CD1c-positive myeloid dendritic cell (primary cell): ENCODE results near the gene RYR1.
"Not testable (repeated sequence)": the region's sequence is repeated elsewhere in the genome, so short reads cannot be mapped to it uniquely, and the experiment has no call there.

Experiments
- DNase-seq: peaks from one replicate; pipeline ENCODE4 v3.0.0-alpha.2; 2016; ENCODE audit errors: extremely low spot score

RYR1 gene

GRCh38 chr19:38400361-38400760, 33.1 kb upstream of the RYR1 start:
- no peak for DNase-seq

GRCh38 chr19:38401148-38401547, 32.3 kb upstream of the RYR1 start:
- DNase-seq, result no peak

- no peak for DNase-seq
These were observed 30.9 kb upstream of the RYR1 start for GRCh38 chr19:38402623-38402966.

- peak; percentile 99 for DNase-seq
These were observed 30.4 kb upstream of the RYR1 start, which contains the start of gene FAM98C for GRCh38 chr19:38402967-38403674. TSS of gene FAM98C (plus strand) at chr19:38403093. CDS start at chr19:38403154, 61 bp downstream.

GRCh38 chr19:38404858-38405257, 28.6 kb upstream of the RYR1 start:
- no peak for DNase-seq

GRCh38 chr19:38405276-38405675, 28.2 kb upstream of the RYR1 start:
- DNase-seq, result no peak

GRCh38 chr19:38409631-38410133, 23.8 kb upstream of the RYR1 start:
- no peak for DNase-seq

GRCh38 chr19:38410407-38410806, 23.1 kb upstream of the RYR1 start:
- DNase-seq, result not testable (repeated sequence)

GRCh38 chr19:38411041-38411712, 22.3 kb upstream of the RYR1 start:
- no peak for DNase-seq

GRCh38 chr19:38411898-38412297, 21.6 kb upstream of the RYR1 start:
- DNase-seq, result not testable (repeated sequence)

GRCh38 chr19:38412491-38412890, 21.0 kb upstream of the RYR1 start:
- DNase-seq, result no peak

GRCh38 chr19:38412961-38413360, 20.5 kb upstream of the RYR1 start:
- DNase-seq, result no peak

GRCh38 chr19:38413416-38413815, 20.1 kb upstream of the RYR1 start:
- no peak for DNase-seq

GRCh38 chr19:38417146-38417543, 16.3 kb upstream of the RYR1 start:
- DNase-seq, result no peak

- DNase-seq, result peak; percentile 94
These were observed 15.7 kb upstream of the RYR1 start for GRCh38 chr19:38417544-38418506.

- DNase-seq, result no peak
These were observed 12.6 kb upstream of the RYR1 start for GRCh38 chr19:38420935-38421334.

GRCh38 chr19:38421856-38422255, 11.6 kb upstream of the RYR1 start:
- DNase-seq, result no peak

- DNase-seq, result no peak
These were observed 11.1 kb upstream of the RYR1 start for GRCh38 chr19:38422438-38422837.

- no peak for DNase-seq
These were observed 9.2 kb upstream of the RYR1 start for GRCh38 chr19:38424272-38424671.

GRCh38 chr19:38425222-38425809, 8.2 kb upstream of the RYR1 start:
- DNase-seq, result no peak

GRCh38 chr19:38425810-38426466, 7.6 kb upstream of the RYR1 start, which contains the start of gene RASGRP4:
TSS of gene RASGRP4 (minus strand) at chr19:38426219. CDS start at chr19:38426091, 128 bp downstream.
- DNase-seq, result peak; percentile 63
